Erythroblast (primary cell): ENCODE results near the gene NPFF.

Experiments
- DNase-seq, 2 experiments: peaks; one replicate each; lab custom pipeline; 2025; lab: John Stamatoyannopoulos, UW
- GATA1 ChIP-seq: IDR thresholded peaks from 2 replicates; pipeline ENCODE4 v1.6.1; 2011; ENCODE audit warnings: low read depth, mild to moderate bottlenecking, control low read depth, low read length, moderate library complexity
- POLR2A ChIP-seq: IDR thresholded peaks from 2 replicates; pipeline ENCODE4 v1.6.1; 2011; ENCODE audit warnings: mild to moderate bottlenecking, low read length

NPFF gene

GRCh38 chr12:53464685-53465418 lies 42.4 kb downstream of the NPFF start:
- no peak for DNase-seq
- TF ChIP-seq POLR2A = no peak
- TF ChIP-seq GATA1 = no peak

- no peak for DNase-seq
- TF ChIP-seq GATA1 (no peak), POLR2A (no peak)
These were observed 43.3 kb downstream of the NPFF start for GRCh38 chr12:53463802-53464560.

- no peak for TF ChIP-seq POLR2A
- TF ChIP-seq GATA1 = no peak
- DNase-seq = no peak
These were observed 44.3 kb downstream of the NPFF start for GRCh38 chr12:53462935-53463334.

- no peak for DNase-seq
These were observed 45.7 kb downstream of the NPFF start for GRCh38 chr12:53461591-53461990.

GRCh38 chr12:53461059-53461458 lies 46.2 kb downstream of the NPFF start:
- no peak for DNase-seq
- TF ChIP-seq POLR2A = no peak
- no peak for TF ChIP-seq GATA1

More at GRCh38 chr12:53461591-53461990, 45.7 kb downstream of the NPFF start:
- no peak for TF ChIP-seq POLR2A
- no peak for TF ChIP-seq GATA1

- TF ChIP-seq POLR2A (no peak), GATA1 (no peak)
- DNase-seq = no peak
These were observed 48.2 kb downstream of the NPFF start for GRCh38 chr12:53459097-53459496.
